Stimulated activated CD8-positive, alpha-beta memory T cell treated with anti-CD3 and anti-CD28 coated beads, Interleukin-7, amount 100 ng/mL, for 4 hours (primary cell): ENCODE measurements around the gene MEIOB.
"Not testable (repeated sequence)": the region's sequence is repeated elsewhere in the genome, so short reads cannot be mapped to it uniquely, and the experiment has no call there.

Experiments used
- DNase-seq, 2 donors: peaks; one replicate each; pipeline ENCODE4 v3.0.0-alpha.2; 2020; ENCODE audit warnings: low read depth in 2 of 2

The MEIOB gene

DNA sequence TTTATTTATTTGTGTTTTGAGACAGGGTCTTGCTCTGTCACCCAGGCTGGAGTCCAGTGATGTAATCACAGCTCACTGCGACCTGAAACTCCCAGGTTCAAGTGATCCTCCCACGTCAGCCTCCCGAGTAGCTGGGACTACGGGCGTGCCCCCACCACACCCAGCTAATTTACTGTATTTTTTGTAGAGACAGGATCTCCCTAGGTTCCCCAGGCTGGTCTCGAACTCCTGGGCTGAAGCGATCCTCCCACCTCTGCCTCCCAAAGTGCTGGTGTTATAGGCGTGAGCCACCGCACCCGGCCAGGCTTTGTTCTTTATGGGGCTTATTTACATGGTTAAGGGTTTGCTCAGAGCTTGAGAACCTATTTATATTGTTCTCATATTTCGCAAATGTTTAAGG is 5.8 kb upstream of the MEIOB start:
- DNase-seq: no peak

DNA sequence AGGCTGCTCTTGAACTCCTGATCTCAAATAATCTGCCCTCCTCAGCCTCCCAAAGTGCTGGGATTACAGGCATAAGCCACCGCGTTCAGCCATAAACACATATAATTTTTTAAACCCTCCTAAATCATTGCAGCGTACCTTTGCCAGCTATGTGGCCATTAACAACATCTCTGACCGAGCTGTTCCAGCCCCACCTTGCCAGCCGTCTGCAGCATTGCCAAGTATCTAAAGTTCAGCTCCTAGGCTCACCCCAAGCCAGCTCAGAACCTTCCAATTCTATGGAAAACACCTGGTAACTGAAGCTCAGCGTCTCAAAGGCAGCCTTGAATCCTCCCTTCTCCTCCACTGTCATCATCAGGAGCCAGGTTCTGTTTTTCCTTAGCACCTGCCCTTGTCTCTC is 5.1 kb upstream of the MEIOB start:
- DNase-seq: no peak

- no peak for DNase-seq
Observed at GRCh38 chr16:1876468-1876867, 4.5 kb upstream of the MEIOB start.

DNA sequence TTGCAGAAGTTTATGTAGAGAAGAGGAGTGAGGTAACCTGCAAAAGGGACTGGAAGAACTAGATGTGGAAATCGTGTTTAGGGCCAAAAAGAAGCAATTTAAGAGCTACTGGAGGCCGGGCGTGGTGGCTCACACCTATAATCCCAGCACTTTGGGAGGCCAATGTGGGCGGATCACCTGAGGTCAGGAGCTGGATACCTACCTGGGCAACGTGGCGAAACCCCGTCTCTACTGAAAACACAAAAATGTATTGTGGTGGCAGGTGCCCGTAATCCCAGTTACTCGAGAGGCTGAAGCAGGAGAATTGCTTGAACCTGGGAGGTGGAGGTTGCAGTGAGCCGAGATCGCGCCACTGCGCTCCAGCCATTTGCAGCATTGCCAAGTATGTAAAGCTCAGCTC is 4.1 kb upstream of the MEIOB start:
- not testable (repeated sequence) for DNase-seq

- DNase-seq: no peak
Observed at GRCh38 chr16:1874854-1875253, 2.9 kb upstream of the MEIOB start.

DNA sequence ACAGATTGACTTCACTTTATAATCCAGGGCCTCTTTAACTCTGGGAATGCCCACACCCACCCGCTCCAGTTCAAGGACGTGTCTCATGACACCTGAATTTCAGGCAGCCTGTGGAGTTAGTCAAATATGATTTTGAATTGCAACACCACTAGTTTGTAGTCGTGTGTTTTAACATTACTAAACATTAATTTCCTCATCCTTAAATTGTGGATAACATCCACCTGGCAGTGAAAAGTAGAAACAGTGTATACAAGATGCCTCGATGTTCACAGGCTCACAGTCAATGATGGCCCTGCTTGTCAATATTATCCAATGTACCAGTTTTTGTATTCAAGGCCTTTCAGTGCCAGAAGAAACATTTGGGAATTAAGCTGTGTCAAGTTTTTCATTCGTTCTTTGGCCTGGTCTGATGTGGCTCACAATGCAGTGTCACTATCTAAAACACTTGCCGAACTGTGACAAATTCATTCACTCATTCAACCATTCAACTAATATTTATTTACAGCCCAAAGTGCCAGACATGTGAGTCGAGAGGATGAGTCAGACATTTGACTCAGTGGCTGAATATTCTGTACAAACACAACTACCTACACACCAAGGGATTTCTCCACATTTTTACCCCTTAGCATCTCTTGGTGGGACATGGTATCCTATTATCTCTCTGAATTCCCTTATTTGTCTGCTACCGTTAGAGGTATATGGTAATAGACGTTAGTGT is 1.4 kb downstream of the MEIOB start:
- DNase-seq: no peak

DNA sequence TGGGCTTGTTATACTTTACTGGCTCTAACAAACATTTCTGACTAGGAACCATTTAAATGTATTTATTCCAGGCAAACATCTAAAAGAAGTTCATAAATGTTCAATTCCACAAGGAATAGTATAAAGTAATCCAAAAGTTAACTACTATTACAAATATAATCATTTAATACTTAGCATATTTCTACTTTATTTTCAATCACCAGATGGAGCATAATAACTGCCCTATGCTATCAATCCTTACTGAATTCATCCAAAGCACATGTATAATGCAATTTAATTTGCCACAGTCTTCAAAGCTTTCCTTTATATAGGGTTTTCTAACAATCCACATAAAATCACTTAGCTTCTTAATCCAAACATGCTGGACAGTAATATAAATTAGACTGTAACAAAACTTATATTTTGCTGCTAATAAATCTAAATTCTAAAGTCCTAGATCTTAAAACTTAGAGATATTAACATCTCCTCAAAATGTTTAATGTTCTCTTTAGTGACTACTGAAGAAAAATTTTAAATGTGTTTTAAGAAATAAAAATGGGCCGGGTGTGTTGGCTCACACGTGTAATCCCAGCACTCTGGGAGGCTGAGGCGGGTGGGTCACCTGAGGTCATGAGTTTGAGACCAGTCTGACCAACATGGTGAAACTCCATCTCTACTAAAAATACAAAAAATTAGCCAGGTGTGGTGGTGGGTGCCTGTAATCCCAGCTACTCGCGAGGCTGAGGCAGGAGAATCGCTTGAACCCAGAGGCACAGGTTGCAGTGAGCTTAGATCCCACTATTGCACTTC is 5.9 kb downstream of the MEIOB start:
- no peak for DNase-seq

- DNase-seq: no peak
Observed at GRCh38 chr16:1863681-1864460, 8.1 kb downstream of the MEIOB start.

- DNase-seq: no peak
Observed at GRCh38 chr16:1862394-1862793, 9.6 kb downstream of the MEIOB start.

GRCh38 chr16:1861730-1862129 is 10.2 kb downstream of the MEIOB start:
- no peak for DNase-seq

GRCh38 chr16:1859650-1860049 is 12.3 kb downstream of the MEIOB start:
- no peak for DNase-seq

GRCh38 chr16:1858189-1858865 is 13.6 kb downstream of the MEIOB start:
- DNase-seq: no peak

GRCh38 chr16:1857433-1858097 is 14.4 kb downstream of the MEIOB start:
- DNase-seq: no peak

DNA sequence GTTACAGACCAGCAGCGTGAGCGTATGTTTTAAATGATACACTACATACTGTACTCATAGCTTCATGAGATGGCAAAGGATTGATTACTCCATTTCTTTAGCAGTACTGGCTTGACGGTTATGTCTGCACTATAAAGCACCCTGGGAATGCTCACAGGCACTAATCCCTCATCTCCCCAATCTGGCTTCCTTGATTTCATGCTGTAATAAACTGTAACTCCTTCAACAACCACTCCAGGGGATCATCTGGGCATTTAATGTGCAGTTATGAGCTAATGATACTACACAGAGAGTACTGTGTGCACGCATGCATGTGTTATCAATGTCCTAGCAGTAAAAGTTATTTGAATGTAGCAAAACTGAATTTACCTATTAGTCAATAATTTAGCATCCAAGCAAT is 20.2 kb downstream of the MEIOB start:
- DNase-seq: no peak

GRCh38 chr16:1850981-1851380 is 21.0 kb downstream of the MEIOB start:
- DNase-seq: no peak

DNA sequence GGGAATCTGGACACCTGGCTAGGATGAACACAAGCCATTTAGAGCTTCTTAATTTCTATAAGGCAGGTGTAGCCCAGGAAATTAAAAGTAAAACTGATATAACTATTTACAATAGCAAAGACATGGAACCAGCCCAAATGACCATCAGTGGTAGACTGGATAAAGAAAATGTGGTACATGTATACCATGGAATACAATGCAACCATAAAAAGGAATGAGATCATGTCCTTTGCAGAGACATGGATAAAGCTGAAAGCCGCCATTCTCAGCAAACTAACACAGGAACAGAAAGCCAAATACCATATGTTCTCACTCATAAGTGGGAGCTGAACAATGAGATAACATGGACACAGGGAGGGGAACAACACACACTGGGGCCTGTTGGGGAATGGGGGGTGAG is 25.5 kb downstream of the MEIOB start:
- DNase-seq: no peak

DNA sequence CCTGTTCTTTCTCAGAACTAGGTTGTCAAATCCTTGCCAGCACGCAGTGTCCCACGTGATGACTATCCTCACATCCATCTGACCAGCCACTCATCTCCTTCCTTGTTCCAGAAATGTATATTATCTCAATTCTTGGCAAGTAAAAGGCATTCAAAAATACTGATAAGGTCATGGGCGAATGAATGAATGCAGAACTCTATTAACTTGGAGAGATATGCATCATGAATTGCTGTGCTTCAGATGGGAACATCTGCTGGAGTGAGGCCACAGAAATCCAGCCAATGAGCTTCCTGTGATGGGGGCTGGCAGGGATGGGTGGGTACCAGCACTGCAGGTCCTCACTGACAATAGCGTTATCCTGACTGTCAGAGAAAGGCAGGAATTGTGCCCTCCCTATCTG is 26.0 kb downstream of the MEIOB start:
- no peak for DNase-seq

DNA sequence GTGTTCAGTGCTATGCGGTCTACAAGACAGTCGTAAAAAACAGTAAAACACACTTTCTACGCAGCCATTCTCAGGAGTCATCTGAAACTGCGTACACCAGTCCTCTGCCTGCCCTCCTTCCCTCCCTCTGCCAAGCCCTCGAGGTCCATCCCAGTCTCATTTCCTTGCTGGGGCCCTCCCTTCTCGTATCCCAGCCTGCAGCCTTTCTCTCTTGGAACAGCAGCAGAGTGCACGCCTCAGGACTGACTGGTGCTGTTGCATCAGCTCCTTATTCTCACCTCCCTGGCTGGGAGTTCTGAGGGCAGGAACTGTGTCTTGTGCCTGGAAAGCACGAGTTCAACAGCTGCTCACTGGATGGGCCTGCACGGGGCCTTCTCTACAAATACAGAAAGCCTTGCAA is 32.4 kb downstream of the MEIOB start:
- no peak for DNase-seq

DNA sequence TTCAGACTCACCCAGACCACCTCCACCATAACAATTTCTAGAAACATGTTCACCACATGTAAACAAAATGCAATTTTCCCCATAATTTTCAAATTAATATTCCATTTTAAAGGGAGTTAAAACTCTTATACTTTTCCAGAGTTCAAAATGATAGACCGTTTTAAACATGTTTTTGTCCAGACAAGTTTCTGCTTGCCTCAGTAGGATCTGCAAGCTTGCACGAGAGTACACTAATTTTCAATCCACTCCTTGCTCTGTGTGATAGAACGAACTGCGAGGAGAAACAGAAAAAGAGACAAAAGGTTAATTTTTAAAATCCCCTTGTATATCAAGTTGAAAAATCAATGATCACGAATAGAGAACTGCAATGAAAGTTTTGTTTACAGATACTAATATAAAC is 37.9 kb downstream of the MEIOB start:
- no peak for DNase-seq

- DNase-seq: no peak
Observed at GRCh38 chr16:1832838-1833454, 39.0 kb downstream of the MEIOB start.
